ENCODE data around the gene SERPINA5. TPM values are rescaled to one million over a fixed set of nuclear protein-coding genes. Genes with fewer than 3 reads are reported as not detected.

The SERPINA5 gene
- total RNA-seq, 1 donor from 2014 or later = not detected

DNA sequence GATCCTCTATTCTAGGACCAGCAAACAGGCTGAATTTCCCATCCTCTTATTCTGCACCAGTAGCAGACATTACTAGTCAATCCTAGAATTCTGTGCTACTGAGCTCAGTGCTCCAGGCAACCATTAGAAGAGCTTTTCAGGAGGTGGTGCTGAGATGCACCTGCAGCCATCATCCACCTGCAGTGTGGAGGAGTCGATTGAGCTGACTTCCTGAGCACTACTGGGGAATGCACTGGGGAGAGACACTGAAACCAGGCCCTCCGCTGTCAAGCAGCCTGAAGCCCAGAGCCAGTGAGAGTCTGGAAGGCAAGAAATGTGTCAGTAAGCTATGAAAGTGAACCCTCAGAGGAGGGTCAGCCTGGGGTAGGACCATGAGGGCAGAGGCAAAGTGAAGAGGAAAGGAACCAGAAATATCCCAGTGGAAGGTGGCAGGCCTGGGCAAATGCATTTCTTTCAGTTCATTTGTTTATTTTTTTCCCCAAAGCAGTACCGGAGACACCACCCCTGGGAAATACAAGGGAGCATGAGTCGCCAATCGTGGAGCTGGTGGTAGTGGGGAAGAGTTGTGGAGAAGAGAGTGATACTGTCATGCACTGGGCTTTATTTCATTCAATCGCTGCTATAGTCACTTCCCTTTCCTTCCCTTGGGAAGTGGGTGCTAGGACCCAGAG lies 43.0 kb upstream of the SERPINA5 start:
- Mint-ChIP-seq H3K9me3 (peaks cover 2% of the 10 kb centered on the region), H3K4me3 (no peak overlapping the region), H3K27me3 (peaks cover 5% of the 10 kb centered on the region), H3K4me1 (no peaks in the 10 kb centered on the region), H3K27ac (no peak overlapping the region), H3K36me3 (ENCODE audit: low read depth) (no peaks in the 10 kb centered on the region)
- no peak for ATAC-seq (ENCODE audit: low read depth)
- DNase-seq = no peak
- POLR2A ChIA-PET = no interaction called here
- TF ChIP-seq, protein P1, sequence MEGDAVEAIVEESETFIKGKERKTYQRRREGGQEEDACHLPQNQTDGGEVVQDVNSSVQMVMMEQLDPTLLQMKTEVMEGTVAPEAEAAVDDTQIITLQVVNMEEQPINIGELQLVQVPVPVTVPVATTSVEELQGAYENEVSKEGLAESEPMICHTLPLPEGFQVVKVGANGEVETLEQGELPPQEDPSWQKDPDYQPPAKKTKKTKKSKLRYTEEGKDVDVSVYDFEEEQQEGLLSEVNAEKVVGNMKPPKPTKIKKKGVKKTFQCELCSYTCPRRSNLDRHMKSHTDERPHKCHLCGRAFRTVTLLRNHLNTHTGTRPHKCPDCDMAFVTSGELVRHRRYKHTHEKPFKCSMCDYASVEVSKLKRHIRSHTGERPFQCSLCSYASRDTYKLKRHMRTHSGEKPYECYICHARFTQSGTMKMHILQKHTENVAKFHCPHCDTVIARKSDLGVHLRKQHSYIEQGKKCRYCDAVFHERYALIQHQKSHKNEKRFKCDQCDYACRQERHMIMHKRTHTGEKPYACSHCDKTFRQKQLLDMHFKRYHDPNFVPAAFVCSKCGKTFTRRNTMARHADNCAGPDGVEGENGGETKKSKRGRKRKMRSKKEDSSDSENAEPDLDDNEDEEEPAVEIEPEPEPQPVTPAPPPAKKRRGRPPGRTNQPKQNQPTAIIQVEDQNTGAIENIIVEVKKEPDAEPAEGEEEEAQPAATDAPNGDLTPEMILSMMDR (IDR thresholded peaks at IDR 0.05) = no peak
- intact Hi-C loops (cut with micrococcal nuclease) = no loop called here
- CTCF ChIA-PET = interaction anchor here (2.0 kb wide), 1 partner anchor 11 kb away, joined by 5 read pairs; no protein-coding TSS in a partner anchor

DNA sequence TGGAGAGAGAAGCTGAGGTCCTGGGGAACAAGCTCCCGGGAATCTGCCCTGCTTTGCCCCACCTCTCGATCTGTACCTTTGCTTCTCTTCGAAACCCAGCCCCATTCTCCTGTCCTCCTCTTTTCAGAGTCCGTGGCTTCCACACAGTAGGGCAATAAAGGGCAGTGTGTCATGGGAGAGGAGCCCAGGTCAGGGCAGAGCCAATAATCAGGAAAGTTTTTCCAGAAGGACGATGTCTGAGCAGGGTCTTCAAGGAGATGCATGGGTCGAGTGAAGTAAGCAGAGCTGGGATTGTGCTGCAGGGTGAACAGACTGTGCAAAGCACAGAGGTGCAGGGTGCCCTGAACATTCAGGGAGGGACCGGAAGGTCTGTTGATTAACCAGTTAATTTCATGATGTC lies 42.0 kb upstream of the SERPINA5 start:
- Mint-ChIP-seq H3K36me3 (ENCODE audit: low read depth) (no peaks in the 10 kb centered on the region), H3K4me1 (no peaks in the 10 kb centered on the region), H3K27ac (no peak overlapping the region), H3K9me3 (no peaks in the 10 kb centered on the region), H3K4me3 (no peak overlapping the region), H3K27me3 (peaks cover 7% of the 10 kb centered on the region)
- intact Hi-C loops (cut with micrococcal nuclease) = no loop called here
- POLR2A ChIA-PET = no interaction called here
- ATAC-seq (ENCODE audit: low read depth) = no peak
- TF ChIP-seq, protein P1 (IDR thresholded peaks at IDR 0.05) = no peak
- CTCF ChIA-PET = interaction anchor here (2.0 kb wide), 1 partner anchor 10 kb away, joined by 5 read pairs; no protein-coding TSS in a partner anchor
- DNase-seq = no peak

DNA sequence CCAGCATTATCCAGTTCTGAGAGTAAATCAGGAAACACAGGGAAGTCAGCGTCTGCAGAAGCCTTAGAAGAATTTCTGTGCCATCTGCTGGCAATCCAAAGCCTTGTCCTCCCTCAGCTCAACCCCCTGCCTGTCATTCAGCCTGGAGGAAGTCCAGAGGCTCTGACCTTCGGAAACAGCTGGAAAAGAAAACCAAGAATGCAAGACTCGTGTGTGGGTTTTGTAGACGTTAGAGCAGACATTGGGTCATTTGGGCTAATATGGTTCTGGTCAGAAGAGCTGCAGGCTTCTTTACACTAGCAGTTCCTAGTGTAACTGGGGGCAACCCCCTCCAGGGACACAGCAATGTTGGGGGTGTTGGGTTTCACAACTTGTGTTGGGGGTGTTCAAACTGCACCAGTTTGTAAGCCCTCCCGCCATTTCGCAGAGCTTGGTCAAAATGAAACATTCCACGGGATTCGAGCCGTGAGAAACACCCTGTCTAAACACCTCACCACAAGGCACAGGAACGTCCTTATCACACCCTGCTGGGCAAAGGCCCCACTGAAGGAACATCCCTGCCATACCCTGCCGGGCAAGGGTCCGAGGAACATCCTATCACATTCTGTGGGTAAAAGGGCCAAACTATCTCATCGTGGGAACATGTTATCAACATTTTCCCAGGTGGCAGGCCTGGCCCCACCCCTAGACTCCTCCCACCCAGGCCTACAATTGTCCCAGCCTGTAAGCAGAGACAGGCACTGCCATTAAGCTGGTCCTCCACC lies 41.0 kb upstream of the SERPINA5 start:
- no peak overlapping the region for H3K27ac Mint-ChIP-seq
- ChIA-PET POLR2A (no interaction called here), CTCF (interaction anchor here (2.0 kb wide), 1 partner anchor 9 kb away, joined by 5 read pairs; no protein-coding TSS in a partner anchor)
- peaks cover 7% of the 10 kb centered on the region for H3K27me3 Mint-ChIP-seq
- no peaks in the 10 kb centered on the region for H3K4me1 Mint-ChIP-seq
- no peak for ATAC-seq (ENCODE audit: low read depth)
- no peaks in the 10 kb centered on the region for H3K9me3 Mint-ChIP-seq
- H3K36me3 Mint-ChIP-seq (ENCODE audit: low read depth) = no peaks in the 10 kb centered on the region
- no peak overlapping the region for H3K4me3 Mint-ChIP-seq
- TF ChIP-seq, protein P1 (IDR thresholded peaks at IDR 0.05) = no peak
- no peak for DNase-seq
- intact Hi-C loops (cut with micrococcal nuclease) = no loop called here

DNA sequence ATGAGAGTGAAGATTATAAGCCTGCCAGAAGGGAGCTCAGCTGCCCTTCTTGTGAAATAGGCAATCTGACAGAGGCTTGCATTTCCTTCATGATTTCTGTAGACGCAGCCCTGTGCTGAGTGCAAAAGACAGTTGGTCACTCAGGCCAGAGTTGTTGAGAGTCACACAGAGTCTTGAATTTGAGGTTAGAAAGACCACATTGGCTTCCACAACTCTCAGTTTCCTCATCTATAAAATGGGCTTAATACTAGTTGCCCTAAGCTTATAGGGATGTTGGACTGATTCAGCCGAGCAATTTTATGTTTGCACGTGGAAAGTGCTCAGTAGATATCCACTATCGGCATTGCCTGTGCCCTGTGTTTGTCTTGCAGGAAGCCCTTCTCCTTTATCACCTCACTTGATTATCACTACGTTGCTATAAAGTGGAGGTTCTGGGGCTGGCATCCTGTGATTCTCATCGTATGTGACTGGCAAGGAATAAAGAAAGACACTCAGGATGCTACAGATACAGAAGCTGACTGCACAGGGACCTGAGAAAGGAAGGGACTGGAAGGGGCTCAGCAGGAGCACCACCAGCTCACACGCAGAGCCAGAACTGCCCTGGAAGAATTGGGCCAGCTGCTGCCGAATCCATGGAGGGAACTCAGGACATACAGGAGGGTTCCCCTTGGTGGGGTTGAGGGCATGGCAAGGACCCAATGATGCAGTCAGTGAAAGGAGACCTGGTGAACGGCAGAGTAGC lies 39.8 kb upstream of the SERPINA5 start:
- CTCF ChIA-PET = no interaction called here
- no peak for DNase-seq
- Mint-ChIP-seq H3K4me1 (no peaks in the 10 kb centered on the region), H3K4me3 (no peak overlapping the region), H3K27ac (no peak overlapping the region), H3K36me3 (ENCODE audit: low read depth) (no peaks in the 10 kb centered on the region), H3K27me3 (peaks cover 7% of the 10 kb centered on the region), H3K9me3 (no peaks in the 10 kb centered on the region)
- intact Hi-C loops (cut with micrococcal nuclease) = no loop called here
- POLR2A ChIA-PET = no interaction called here
- TF ChIP-seq, protein P1 (IDR thresholded peaks at IDR 0.05) = no peak
- no peak for ATAC-seq (ENCODE audit: low read depth)

Measured in activated B cell treated with CpG ODN at 0.5 μM for 24 hours (primary cell).